Renal cortex interstitium (tissue), 11 donors: Measurements from ENCODE around the gene ZSCAN1. TPM values are rescaled to one million over a fixed set of nuclear protein-coding genes. Genes with fewer than 3 reads are reported as not detected.

Experiments
- DNase-seq, 11 donors: peaks; one replicate each; pipeline ENCODE4 v3.0.0-alpha.2; 2013; ENCODE audit warnings: low read depth in 9 of 11, low spot score in 4 of 11; ENCODE audit errors: extremely low read depth in 1 of 11
- polyA plus RNA-seq, 3 donors: library from polyadenylated mRNA; unstranded; fragments of 120-200 nt; gene quantifications; one replicate each; pipeline ENCODE4 v1.2.1, GENCODE V29; 2013; ENCODE audit not compliant: insufficient read length in 3 of 3

ZSCAN1 gene
- polyA plus RNA-seq, 3 donors = 2.9 to 7.3 (median 4.8) TPM

- no peak for DNase-seq
These were observed 9.2 kb upstream of the ZSCAN1 start for GRCh38 chr19:58024661-58025060.

GRCh38 chr19:58034477-58034793, 610 bp downstream of the ZSCAN1 start:
- no peak for DNase-seq

DNA sequence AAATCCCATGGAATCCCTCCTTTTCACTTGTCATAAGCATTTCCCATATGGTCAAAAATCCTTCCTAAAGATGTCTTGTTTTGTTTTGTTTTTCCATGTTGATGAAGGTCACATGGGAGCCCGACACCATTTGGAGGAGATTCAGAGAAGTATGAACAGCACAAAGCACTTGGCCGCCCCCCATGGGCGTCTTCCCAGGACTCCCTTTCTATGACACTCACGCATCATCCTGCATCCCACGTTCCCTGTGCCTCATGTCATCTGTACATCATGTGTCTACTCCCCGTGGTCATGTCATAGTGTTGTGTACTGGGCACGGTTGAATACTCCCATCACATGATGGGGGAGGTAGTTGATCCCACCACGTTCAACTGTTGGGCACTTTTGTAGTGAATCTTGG, 2.0 kb downstream of the ZSCAN1 start:
- DNase-seq = no peak

- DNase-seq = peak in 1 of 11 donors; percentile 17
These were observed 4.3 kb downstream of the ZSCAN1 start for GRCh38 chr19:58037927-58038687.

GRCh38 chr19:58038688-58039204, 4.9 kb downstream of the ZSCAN1 start:
- DNase-seq = no peak

GRCh38 chr19:58040751-58041525, 7.1 kb downstream of the ZSCAN1 start:
- no peak for DNase-seq

DNA sequence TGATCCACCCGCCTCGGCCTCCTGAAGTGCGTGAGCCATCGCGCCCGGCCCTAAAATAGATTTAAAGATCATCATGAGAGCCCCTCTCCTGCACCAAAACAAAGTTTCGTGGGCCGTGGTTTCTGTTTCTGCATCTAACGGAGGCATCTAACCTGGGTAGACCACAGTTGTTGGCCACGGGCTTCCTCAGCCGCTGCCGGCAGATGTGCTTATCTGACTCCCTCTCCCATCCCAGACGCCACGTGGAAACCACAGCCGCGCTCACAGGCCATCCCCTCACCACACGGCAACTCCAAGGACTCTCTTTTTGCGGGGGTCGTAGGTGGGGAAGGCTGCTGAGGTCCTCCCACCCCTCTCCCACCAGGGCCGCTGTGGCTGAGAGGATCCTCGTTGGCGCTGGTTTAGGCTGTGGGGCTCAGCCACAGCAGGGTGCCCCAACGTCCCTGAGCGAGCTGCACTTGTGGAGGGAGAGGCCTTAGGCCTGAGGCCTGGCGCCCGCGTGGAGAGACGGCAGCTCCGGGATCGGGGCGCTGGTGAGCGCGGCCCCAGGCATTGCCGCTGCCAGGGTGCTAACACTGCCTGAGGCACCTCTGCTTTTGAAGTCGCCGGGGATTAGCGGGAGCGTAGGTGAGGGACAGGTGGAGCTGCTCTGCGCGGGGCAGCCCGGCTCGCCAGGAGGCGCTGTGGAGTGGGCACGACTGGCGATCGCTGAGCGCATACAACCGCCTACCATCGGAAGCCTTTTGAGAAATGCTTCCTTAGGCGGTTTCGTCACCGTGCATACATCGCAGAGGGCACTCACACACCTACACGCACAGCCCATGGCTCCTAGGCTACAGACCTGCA, 8.9 kb downstream of the ZSCAN1 start:
- DNase-seq = no peak

DNA sequence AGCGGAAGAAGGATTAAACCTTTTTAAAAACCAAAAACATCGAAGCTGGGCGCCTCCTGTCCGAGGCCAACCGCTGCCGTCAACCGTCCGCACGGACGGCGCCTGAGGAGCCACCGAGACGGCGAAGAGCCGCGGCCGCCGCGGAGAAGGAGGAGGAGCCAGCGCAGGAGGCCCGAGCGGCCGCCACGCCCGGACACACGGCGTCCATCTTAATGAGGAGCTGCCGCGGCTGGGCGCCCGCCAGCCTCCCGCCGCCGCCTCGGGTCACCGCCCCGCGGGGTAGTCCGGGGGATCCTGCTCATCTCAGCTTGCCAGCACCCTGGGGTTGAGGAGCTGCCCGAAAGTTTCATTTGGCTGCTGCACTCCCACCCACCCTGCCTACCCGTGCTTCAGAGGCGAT, 10.6 kb downstream of the ZSCAN1 start:
- no peak for DNase-seq

DNA sequence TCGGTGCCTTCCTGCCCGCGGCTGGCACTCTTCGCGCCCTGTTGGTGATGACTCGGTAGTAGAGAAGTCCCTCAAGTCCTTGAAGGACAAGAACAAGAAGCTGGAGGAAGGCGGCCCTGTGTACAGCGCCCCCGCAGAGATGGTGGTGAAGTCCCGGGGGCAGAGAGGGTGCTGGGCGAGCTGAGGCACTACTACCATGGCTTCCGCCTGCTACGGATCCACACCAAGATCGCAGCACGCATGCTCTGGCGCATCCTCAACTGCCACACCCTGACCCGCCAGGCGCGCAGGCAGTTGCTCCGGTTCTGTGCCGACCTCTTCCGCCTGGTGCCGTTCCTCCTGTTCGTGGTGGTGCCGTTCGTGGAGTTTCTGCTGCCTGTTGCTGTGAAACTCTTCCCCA, 11.1 kb downstream of the ZSCAN1 start:
- no peak for DNase-seq

DNA sequence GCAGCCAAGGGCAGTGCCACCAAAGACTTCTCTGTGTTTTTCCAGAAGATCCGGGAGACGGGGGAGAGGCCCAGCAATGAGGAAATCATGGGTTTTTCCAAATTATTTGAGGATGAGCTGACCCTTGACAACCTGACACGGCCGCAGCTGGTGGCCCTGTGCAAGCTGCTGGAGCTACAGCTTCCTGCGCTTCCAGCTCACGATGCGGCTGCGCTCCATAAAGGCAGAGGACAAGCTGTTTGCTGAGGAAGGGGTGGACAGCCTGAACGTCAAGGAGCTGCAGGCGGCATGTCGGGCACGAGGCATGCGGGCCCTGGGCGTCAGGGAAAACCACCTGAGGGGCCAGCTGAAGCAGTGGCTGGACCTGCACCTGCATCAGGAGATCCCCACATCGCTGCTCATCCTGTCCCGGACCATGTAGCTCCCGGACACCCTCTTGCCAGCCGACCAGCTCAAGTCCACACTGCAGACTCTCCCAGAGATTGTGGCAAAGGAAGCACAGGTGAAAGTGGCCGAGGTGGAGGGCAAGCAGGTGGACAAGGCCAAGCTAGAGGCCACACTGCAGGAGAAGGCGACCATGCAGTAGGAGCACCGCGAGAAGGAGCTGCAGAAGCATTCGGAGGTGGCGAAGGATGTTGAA, 11.7 kb downstream of the ZSCAN1 start:
- DNase-seq = no peak

GRCh38 chr19:58046856-58047255, 13.0 kb downstream of the ZSCAN1 start:
- DNase-seq = no peak

GRCh38 chr19:58047672-58048071, 13.8 kb downstream of the ZSCAN1 start:
- no peak for DNase-seq

DNA sequence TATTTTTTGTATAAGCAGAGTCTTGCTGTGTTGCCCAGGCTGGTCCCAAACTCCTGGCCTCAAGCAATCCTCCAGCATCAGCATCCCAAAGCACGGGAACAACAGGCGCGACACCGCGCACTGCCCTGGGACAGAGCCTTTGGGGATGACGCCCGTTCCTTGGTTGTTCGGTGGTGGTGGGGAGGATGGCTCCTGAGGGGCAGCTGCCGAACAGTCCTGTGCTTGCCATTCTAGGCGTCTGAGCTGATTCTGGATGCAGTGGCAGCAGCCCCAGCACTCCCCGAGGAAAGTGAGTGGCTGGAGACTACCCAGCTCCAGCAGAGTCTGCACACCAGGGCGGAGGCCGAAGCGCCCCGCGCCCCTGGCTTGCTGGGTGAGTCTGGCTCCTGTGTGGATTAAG, 18.4 kb downstream of the ZSCAN1 start:
- no peak for DNase-seq

GRCh38 chr19:58053480-58054156, 19.8 kb downstream of the ZSCAN1 start:
- no peak for DNase-seq

- DNase-seq = peak in 4 of 11 donors; percentile 45 to 56 (median 54)
These were observed 21.4 kb downstream of the ZSCAN1 start for GRCh38 chr19:58054901-58055874.

DNA sequence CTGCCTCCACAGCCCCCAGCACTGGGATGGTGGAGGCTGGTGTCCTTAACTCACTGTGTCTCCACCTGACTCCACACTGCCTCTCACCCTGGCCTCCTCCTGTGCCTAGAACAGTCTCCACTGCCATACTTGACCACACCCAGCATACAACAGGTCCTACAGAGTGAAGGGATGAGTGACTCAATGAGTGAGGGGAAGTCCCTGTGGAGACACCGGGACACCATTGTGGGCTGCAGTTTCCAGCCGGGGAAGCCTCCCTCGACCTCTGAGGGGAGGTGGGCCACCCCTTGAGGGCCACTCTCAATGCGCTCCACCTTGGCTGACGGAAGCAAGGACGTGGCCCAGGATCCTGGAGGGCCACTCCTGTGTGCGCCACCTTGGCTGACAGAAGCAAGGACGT, 22.4 kb downstream of the ZSCAN1 start:
- no peak for DNase-seq

- no peak for DNase-seq
These were observed 23.0 kb downstream of the ZSCAN1 start for GRCh38 chr19:58056861-58057260.
